Neutrophil (primary cell): Measurements from ENCODE around the gene ZNF506.
"Not testable (repeated sequence)": the region's sequence is repeated elsewhere in the genome, so short reads cannot be mapped to it uniquely, and the experiment has no call there.

ENCODE experiments used
- H3K27ac ChIP-seq: fragments of 200-600 bp; sonication (generic); 2 replicates; pipeline ENCODE4 v1.5.1; 2016; ENCODE audit warnings: mild to moderate bottlenecking, moderate library complexity
- H3K27me3 ChIP-seq: fragments of 200-600 bp; sonication (generic); 2 replicates; pipeline ENCODE4 v1.6.0; 2016; ENCODE audit warnings: mild to moderate bottlenecking
- H3K36me3 ChIP-seq: fragments of 200-600 bp; sonication (generic); 2 replicates; pipeline ENCODE4 v1.5.1; 2017
- H3K4me1 ChIP-seq, 2 experiments: fragments of 200-600 bp in 1 of 2; sonication (generic) in 1 of 2; 1 replicate in 1 of 2; 2 replicates in 1 of 2; pipeline versions ENCODE4 v1.5.1 to v1.6.1; 2013 to 2016; ENCODE audit warnings: low read depth in 1 of 2, low read length in 1 of 2, mild to moderate bottlenecking in 1 of 2, moderate library complexity in 1 of 2; ENCODE audit not compliant: control insufficient read depth in 1 of 2, insufficient read depth in 1 of 2
- H3K4me3 ChIP-seq, 2 experiments: fragments of 200-600 bp in 1 of 2; sonication (generic) in 1 of 2; 1 replicate in 1 of 2; 2 replicates in 1 of 2; pipeline ENCODE4 v1.5.1; 2013 to 2016; ENCODE audit warnings: low read depth in 1 of 2, low read length in 1 of 2, mild to moderate bottlenecking in 1 of 2, moderate library complexity in 1 of 2
- H3K9me3 ChIP-seq: fragments of 200-600 bp; sonication (generic); 2 replicates; pipeline ENCODE4 v1.5.1; 2016
- CTCF ChIP-seq: fragments of 200-600 bp; sonication (generic); IDR thresholded peaks from 2 replicates; pipeline ENCODE4 v1.5.1; 2016; ENCODE audit warnings: antibody characterized with exemption

Gene ZNF506

DNA sequence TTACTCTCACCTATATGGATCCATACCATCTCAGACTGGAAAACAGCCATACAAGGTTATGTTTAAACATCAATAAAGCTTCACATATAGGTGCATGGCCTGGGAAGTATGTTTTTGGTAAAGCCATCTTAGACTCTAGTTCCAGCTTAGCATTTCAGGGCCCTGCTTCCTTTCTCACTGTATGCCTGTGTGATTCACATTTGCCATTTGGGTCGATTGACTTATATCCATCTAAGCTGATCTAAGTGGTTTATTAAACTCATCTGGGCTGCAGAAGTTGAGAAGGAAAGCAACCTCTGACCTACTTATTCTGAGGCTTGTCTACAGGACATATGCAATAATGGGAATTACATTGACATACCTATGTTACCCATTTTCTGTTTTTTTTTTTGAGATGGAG lies 33.5 kb downstream of the ZNF506 start:
- no peaks in the 10 kb centered on the region for H3K27me3 ChIP-seq
- H3K27ac ChIP-seq: no peak overlapping the region
- no peaks in the 10 kb centered on the region for H3K4me1 ChIP-seq
- H3K4me3 ChIP-seq: no peak overlapping the region
- H3K36me3 ChIP-seq: peaks cover 34% of the 10 kb centered on the region
- no peak for TF ChIP-seq CTCF
- H3K9me3 ChIP-seq: peaks cover 11% of the 10 kb centered on the region

DNA sequence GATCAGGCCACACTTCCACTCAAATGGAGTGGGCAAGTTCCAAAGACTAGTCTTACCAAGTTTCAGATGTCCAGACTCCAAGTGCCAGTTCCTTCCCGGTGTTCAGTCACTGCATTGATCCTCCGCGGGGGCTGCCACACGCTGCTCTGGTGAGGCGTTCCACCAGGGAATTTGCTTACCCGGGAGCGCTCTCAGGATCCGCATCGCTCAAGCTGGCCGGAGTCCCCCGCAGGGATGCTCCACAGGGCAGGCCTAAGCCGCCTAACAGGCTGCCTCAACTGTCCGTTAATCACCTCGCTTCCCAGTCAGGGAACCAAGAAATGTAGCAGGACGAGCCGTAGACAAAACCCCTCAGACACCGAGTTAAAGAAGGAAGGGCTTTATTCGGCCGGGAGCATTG lies 36.1 kb downstream of the ZNF506 start:
- not testable (repeated sequence) for H3K27me3 ChIP-seq, H3K4me3 ChIP-seq, H3K4me1 ChIP-seq, H3K27ac ChIP-seq
- Histone ChIP-seq H3K9me3 (peaks cover 11% of the 10 kb centered on the region), H3K36me3 (peaks cover 18% of the 10 kb centered on the region)

DNA sequence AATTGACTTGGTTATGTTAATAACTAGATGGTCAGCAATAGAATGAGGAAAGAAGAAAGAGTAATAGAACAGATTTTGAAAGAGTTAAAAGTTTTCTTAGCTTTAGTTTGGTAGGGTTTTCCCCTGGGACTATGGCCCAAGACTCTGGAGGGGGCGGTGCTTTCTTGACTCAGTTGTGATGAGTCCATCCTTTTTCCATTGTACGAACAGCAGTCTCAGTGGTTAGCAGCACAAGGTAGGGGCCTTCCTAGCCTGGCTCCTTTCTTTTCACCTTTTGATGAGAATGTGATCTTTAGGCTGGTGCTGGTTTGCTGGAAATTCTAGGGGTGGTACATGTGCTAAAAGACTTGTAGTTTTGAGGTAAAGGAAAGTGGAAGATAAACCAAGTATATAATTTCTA lies 38.8 kb downstream of the ZNF506 start:
- Histone ChIP-seq H3K9me3 (no peaks in the 10 kb centered on the region), H3K36me3 (no peaks in the 10 kb centered on the region), H3K27me3 (no peaks in the 10 kb centered on the region), H3K4me1 (no peaks in the 10 kb centered on the region), H3K27ac (no peak overlapping the region), H3K4me3 (no peak overlapping the region)
- no peak for TF ChIP-seq CTCF

DNA sequence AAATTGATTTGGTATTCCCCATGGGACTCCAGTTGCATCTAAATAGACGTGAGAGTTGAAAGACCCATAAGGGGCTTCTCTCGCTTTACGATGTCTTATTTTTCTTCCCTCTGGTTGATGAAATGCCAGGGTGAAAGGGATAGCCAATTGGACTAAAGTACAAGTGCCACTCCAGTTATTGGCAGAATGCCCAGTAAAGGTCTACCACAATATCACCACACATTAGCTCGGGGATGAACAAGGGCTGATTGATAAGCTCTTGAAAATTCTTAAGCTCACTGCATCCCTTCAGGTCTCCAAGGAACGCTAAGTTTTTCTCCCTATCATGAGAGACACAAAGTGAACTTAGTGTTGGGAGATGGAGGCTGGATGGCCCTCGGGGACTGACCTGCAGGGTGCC lies 39.8 kb downstream of the ZNF506 start:
- not testable (repeated sequence) for H3K4me1 ChIP-seq, H3K27me3 ChIP-seq, H3K4me3 ChIP-seq, H3K9me3 ChIP-seq, H3K27ac ChIP-seq, H3K36me3 ChIP-seq

DNA sequence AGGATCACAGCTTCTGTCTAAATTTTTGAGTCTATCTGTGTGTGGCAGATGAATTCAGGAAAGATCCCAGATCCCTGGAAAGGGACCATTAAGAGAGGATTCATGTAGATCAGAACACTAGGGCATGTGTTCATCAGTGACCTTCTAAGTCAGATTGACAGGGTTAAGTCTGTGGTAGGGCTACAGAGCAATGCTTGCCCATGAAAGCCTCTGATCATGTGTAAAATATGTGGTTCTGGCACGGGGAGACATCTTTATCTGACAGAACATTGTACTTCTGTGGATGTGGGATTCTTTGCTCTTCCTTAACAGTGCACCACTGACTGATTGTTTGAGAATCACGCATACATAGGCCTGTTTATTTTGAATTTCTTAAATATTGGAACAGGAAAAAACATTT lies 42.9 kb downstream of the ZNF506 start:
- H3K9me3 ChIP-seq: no peaks in the 10 kb centered on the region
- no peak for TF ChIP-seq CTCF
- no peak overlapping the region for H3K27ac ChIP-seq
- H3K36me3 ChIP-seq: no peaks in the 10 kb centered on the region
- no peak overlapping the region for H3K4me3 ChIP-seq
- H3K27me3 ChIP-seq: no peaks in the 10 kb centered on the region
- peaks cover 16 to 19% of the 10 kb centered on the region in 2 experiments for H3K4me1 ChIP-seq

DNA sequence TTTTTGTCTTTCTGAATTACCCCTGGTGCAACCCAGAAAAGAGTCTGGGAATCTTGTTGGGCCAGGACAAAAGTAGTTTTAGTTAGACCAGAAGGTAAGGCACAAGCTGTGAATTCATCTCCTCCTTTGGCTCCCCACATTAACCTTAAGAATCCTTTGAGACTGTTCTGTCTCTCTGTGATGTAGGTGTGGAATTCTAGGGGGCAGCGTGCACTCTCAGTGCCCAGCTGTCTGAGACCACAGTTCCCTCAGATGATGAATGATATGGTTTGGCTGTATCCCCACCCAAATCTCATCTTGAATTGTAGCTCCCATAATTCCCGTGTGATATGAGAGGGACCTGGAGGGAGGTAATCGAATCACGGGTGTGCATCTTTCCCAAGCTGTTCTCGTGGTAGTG lies 43.9 kb downstream of the ZNF506 start:
- peaks cover 16 to 19% of the 10 kb centered on the region in 2 experiments for H3K4me1 ChIP-seq
- no peak for TF ChIP-seq CTCF
- H3K27ac ChIP-seq: no peak overlapping the region
- no peaks in the 10 kb centered on the region for H3K27me3 ChIP-seq
- no peaks in the 10 kb centered on the region for H3K9me3 ChIP-seq
- H3K36me3 ChIP-seq: no peaks in the 10 kb centered on the region
- H3K4me3 ChIP-seq: no peak overlapping the region
